Measurements from ENCODE around the gene PRKN.
"Not testable (repeated sequence)": the region's sequence is repeated elsewhere in the genome, so short reads cannot be mapped to it uniquely, and the experiment has no call there.

The PRKN gene

GRCh38 chr6:161894436-161894835 lies 833.1 kb downstream of the PRKN start:
- H3K9me3 ChIP-seq (ENCODE audit: severe bottlenecking), result no peaks in the 10 kb centered on the region
- H3K36me3 ChIP-seq, result no peaks in the 10 kb centered on the region
- no peak overlapping the region for H3K4me3 ChIP-seq (ENCODE audit: low read depth, low read length)
- DNase-seq, result no peak
- no peaks in the 10 kb centered on the region for H3K27me3 ChIP-seq (ENCODE audit: insufficient read depth, low read depth, severe bottlenecking)
- no peak overlapping the region for H3K27ac ChIP-seq
- TF ChIP-seq, protein P1, sequence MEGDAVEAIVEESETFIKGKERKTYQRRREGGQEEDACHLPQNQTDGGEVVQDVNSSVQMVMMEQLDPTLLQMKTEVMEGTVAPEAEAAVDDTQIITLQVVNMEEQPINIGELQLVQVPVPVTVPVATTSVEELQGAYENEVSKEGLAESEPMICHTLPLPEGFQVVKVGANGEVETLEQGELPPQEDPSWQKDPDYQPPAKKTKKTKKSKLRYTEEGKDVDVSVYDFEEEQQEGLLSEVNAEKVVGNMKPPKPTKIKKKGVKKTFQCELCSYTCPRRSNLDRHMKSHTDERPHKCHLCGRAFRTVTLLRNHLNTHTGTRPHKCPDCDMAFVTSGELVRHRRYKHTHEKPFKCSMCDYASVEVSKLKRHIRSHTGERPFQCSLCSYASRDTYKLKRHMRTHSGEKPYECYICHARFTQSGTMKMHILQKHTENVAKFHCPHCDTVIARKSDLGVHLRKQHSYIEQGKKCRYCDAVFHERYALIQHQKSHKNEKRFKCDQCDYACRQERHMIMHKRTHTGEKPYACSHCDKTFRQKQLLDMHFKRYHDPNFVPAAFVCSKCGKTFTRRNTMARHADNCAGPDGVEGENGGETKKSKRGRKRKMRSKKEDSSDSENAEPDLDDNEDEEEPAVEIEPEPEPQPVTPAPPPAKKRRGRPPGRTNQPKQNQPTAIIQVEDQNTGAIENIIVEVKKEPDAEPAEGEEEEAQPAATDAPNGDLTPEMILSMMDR (IDR thresholded peaks at IDR 0.05; ENCODE audit: low read depth, low read length), result no peak

GRCh38 chr6:161891542-161891941 lies 836.0 kb downstream of the PRKN start:
- Histone ChIP-seq H3K36me3 (no peaks in the 10 kb centered on the region), H3K27ac (no peak overlapping the region), H3K9me3 (ENCODE audit: severe bottlenecking) (no peaks in the 10 kb centered on the region), H3K27me3 (ENCODE audit: insufficient read depth, low read depth, severe bottlenecking) (no peaks in the 10 kb centered on the region), H3K4me3 (ENCODE audit: low read depth, low read length) (no peak overlapping the region)
- TF ChIP-seq, protein P1 (IDR thresholded peaks at IDR 0.05; ENCODE audit: low read depth, low read length), result no peak
- DNase-seq, result no peak

DNA sequence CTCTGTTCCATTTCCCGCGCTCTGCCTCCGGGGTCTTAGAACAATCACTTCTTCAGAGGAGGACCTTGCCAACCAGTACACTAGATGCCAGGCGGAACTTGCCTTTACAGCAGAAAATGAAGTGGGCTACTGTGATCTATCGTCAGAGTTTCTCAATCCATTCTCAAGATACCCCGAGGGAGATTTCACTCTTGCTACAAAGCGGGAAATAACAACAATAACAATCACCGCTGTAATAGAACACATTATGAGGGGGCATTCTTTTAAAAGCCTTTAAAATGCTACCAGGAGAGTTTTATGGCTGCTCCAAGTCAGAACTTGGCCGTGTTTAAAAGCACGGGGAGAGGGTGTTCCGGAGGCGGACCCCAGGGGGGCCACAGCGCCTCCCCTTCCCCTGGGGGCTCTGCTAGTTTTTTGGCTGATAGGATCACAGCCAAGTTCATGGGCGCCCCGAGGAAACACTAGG lies 836.7 kb downstream of the PRKN start:
- TF ChIP-seq, protein P1 (IDR thresholded peaks at IDR 0.05; ENCODE audit: low read depth, low read length), result no peak
- H3K36me3 ChIP-seq, result no peaks in the 10 kb centered on the region
- H3K27ac ChIP-seq, result no peak overlapping the region
- H3K4me3 ChIP-seq (ENCODE audit: low read depth, low read length), result no peak overlapping the region
- no peak for DNase-seq
- H3K27me3 ChIP-seq (ENCODE audit: insufficient read depth, low read depth, severe bottlenecking), result no peaks in the 10 kb centered on the region
- H3K9me3 ChIP-seq (ENCODE audit: severe bottlenecking), result no peaks in the 10 kb centered on the region

GRCh38 chr6:161890133-161890831 lies 837.3 kb downstream of the PRKN start:
- TF ChIP-seq, protein P1 (IDR thresholded peaks at IDR 0.05; ENCODE audit: low read depth, low read length), result no peak
- H3K27ac ChIP-seq, result no peak overlapping the region
- H3K27me3 ChIP-seq (ENCODE audit: insufficient read depth, low read depth, severe bottlenecking), result no peaks in the 10 kb centered on the region
- no peak overlapping the region for H3K4me3 ChIP-seq (ENCODE audit: low read depth, low read length)
- DNase-seq, result no peak
- H3K9me3 ChIP-seq (ENCODE audit: severe bottlenecking), result no peaks in the 10 kb centered on the region
- H3K36me3 ChIP-seq, result no peaks in the 10 kb centered on the region

- H3K27me3 ChIP-seq (ENCODE audit: insufficient read depth, low read depth, severe bottlenecking), result no peaks in the 10 kb centered on the region
- H3K36me3 ChIP-seq, result no peaks in the 10 kb centered on the region
- TF ChIP-seq, protein P1 (IDR thresholded peaks at IDR 0.05; ENCODE audit: low read depth, low read length), result no peak
- H3K27ac ChIP-seq, result no peak overlapping the region
- no peak overlapping the region for H3K4me3 ChIP-seq (ENCODE audit: low read depth, low read length)
- DNase-seq, result no peak
- no peaks in the 10 kb centered on the region for H3K9me3 ChIP-seq (ENCODE audit: severe bottlenecking)
Observed at GRCh38 chr6:161889324-161889723, 838.2 kb downstream of the PRKN start.

DNA sequence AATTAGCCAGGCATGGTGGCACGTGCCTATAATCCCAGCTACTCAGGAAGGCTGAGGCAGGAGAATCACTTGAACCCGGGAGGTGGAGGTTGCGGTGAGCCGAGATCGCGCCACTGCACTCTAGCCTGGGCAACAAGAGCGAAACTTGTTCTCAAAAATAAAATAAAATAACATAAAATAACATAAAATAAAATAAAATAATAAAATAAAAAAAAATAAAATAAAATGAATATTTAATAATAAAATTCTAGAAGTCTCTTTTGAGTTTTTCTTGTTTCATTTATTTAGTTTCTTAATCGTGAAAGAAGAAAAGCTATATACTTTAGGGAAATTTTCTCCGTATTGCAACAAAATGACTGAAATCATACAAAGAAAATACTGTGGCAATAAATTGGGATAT lies 841.0 kb downstream of the PRKN start:
- not testable (repeated sequence) for H3K9me3 ChIP-seq (ENCODE audit: severe bottlenecking); H3K27ac ChIP-seq; H3K36me3 ChIP-seq; DNase-seq; H3K27me3 ChIP-seq (ENCODE audit: insufficient read depth, low read depth, severe bottlenecking); H3K4me3 ChIP-seq (ENCODE audit: low read depth, low read length)
